Measurements from ENCODE around the gene ZNF680.

- TF ChIP-seq CTCF (IDR thresholded peaks at IDR 0.05) (no peak), POLR2A (IDR thresholded peaks at IDR 0.05) (no peak)
Observed at GRCh38 chr7:64485623-64486022, 77.2 kb downstream of the ZNF680 start.
